Panc1 (cell line): ENCODE data around the gene SEC11A.

Experiments
- CTCF ChIP-seq: fragments of 450-650 bp; IDR thresholded peaks from 2 replicates; pipeline ENCODE4 v1.5.1; 2017; ENCODE audit warnings: mild to moderate bottlenecking
- POLR2AphosphoS5 ChIP-seq: IDR thresholded peaks from 2 replicates; pipeline ENCODE4 v1.6.1; 2012; ENCODE audit warnings: mild to moderate bottlenecking, low read depth, low read length, moderate library complexity
- SIN3A ChIP-seq: IDR thresholded peaks from 2 replicates; pipeline ENCODE4 v1.6.1; 2012; ENCODE audit warnings: low read depth, mild to moderate bottlenecking, low read length, moderate library complexity, borderline replicate concordance; ENCODE audit not compliant: insufficient read depth
- TCF7L2 ChIP-seq: IDR thresholded peaks from 2 replicates; pipeline ENCODE4 v1.6.1; 2011; ENCODE audit warnings: mild to moderate bottlenecking, low read depth, low read length, inconsistent platforms
- TF ChIP-seq, protein P1 (sequence below), 2 experiments: IDR thresholded peaks; 2 replicates each; pipeline ENCODE4 v1.6.1; 2011 to 2012; ENCODE audit warnings: low read depth in 2 of 2, control low read depth in 1 of 2, low read length in 1 of 2, mild to moderate bottlenecking in 1 of 2, moderate library complexity in 1 of 2; ENCODE audit not compliant: insufficient read depth in 1 of 2

DNA sequence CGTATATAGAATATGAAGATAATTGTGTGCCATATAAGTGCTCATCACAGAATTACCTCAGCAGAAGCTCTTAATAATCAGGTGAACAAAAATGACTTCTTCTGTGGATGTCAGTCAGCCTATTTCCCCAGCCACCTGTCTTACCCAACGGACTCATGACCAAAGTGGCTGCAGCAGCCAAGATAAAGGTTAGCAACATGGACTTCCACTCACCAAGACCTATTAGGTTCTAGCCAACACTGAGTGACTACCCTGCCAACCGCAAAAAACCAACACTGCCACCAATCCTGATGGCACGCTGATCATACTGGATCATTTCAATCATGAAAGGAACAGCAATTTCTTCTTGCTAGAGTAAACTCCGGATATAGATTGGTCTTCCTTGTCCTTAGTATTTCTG is 12.1 kb downstream of the SEC11A start:
- TF ChIP-seq, protein P1, sequence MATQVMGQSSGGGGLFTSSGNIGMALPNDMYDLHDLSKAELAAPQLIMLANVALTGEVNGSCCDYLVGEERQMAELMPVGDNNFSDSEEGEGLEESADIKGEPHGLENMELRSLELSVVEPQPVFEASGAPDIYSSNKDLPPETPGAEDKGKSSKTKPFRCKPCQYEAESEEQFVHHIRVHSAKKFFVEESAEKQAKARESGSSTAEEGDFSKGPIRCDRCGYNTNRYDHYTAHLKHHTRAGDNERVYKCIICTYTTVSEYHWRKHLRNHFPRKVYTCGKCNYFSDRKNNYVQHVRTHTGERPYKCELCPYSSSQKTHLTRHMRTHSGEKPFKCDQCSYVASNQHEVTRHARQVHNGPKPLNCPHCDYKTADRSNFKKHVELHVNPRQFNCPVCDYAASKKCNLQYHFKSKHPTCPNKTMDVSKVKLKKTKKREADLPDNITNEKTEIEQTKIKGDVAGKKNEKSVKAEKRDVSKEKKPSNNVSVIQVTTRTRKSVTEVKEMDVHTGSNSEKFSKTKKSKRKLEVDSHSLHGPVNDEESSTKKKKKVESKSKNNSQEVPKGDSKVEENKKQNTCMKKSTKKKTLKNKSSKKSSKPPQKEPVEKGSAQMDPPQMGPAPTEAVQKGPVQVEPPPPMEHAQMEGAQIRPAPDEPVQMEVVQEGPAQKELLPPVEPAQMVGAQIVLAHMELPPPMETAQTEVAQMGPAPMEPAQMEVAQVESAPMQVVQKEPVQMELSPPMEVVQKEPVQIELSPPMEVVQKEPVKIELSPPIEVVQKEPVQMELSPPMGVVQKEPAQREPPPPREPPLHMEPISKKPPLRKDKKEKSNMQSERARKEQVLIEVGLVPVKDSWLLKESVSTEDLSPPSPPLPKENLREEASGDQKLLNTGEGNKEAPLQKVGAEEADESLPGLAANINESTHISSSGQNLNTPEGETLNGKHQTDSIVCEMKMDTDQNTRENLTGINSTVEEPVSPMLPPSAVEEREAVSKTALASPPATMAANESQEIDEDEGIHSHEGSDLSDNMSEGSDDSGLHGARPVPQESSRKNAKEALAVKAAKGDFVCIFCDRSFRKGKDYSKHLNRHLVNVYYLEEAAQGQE (IDR thresholded peaks at IDR 0.05; ENCODE audit: insufficient read depth in 1 of 2, low read depth in 2 of 2, low read length in 1 of 2): no peak
- no peak for TF ChIP-seq CTCF
- no peak for TF ChIP-seq POLR2AphosphoS5
- TF ChIP-seq TCF7L2: no peak
- TF ChIP-seq SIN3A: no peak
